Right atrium auricular region (tissue), 2 donors: Measurements from ENCODE around the gene JPT1. TPM values are rescaled to one million over a fixed set of nuclear protein-coding genes. Genes with fewer than 3 reads are reported as not detected.
"Not testable (repeated sequence)": the region's sequence is repeated elsewhere in the genome, so short reads cannot be mapped to it uniquely, and the experiment has no call there.

ENCODE experiments used
- DNase-seq: peaks from one replicate; pipeline ENCODE4 v3.0.0-alpha.2; 2019; ENCODE audit warnings: low spot score
- H3K27ac ChIP-seq, 2 donors: fragments of 200-600 bp; sonication (generic); 1 replicate in 1 of 2; 2 replicates in 1 of 2; pipeline ENCODE4 v1.5.1; 2016 to 2019
- H3K27me3 ChIP-seq, 2 donors: fragments of 200-600 bp; sonication (generic); one replicate each; pipeline versions ENCODE4 v1.5.1 to v1.6.0; 2017 to 2019
- H3K36me3 ChIP-seq: fragments of 200-600 bp; sonication (generic); one replicate; pipeline ENCODE4 v1.5.1; 2016
- H3K4me1 ChIP-seq, 2 donors: fragments of 200-600 bp; sonication (generic); one replicate each; pipeline versions ENCODE4 v1.5.1 to v1.6.0; 2017 to 2019
- H3K4me3 ChIP-seq, 2 donors: fragments of 200-600 bp; sonication (generic); 1 replicate in 1 of 2; 2 replicates in 1 of 2; pipeline ENCODE4 v1.5.1; 2017 to 2019; ENCODE audit warnings: mild to moderate bottlenecking in 1 of 2, moderate library complexity in 1 of 2
- H3K9me3 ChIP-seq, 2 donors: fragments of 200-600 bp; sonication (generic); one replicate each; pipeline ENCODE4 v1.5.1; 2019
- CTCF ChIP-seq, 2 donors: fragments of 200-600 bp; sonication (generic); IDR thresholded peaks; one replicate each; pipeline ENCODE4 v1.5.1; 2019; ENCODE audit warnings: antibody characterized with exemption in 2 of 2
- total RNA-seq, 2 donors: library from RNA; depleted of rRNA; stranded (reverse); fragments of >200 nt; gene quantifications; one replicate each; pipeline ENCODE4 v1.1.0, GENCODE V29; 2016

The JPT1 gene
- total RNA-seq, 2 donors from 2014 or later, result 15.1 to 15.8 TPM

DNA sequence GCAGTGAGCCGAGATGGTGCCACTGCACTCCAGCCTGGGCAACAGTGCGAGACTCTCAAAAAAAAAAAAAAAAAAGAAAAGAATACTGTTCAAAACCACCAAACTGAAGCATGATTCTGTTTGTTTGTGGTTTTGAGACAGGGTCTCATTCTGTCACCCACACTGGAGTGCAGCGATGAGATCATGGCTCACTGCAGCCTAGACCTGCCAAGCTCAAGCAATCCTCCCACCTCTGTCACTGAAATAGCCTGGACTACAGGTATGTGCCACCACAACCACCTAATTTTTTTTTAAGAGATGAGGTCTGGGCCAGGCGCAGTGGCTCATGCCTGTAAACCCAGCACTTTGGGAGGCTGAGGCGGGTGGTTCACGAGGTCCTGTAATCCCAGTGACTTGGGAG lies 24.1 kb upstream of the JPT1 start:
- TF ChIP-seq CTCF (IDR thresholded peaks at IDR 0.05), result no peak
- Histone ChIP-seq H3K4me1 (peaks cover 0 to 25% of the 10 kb centered on the region in 2 donors), H3K4me3 (no peak overlapping the region), H3K27ac (no peak overlapping the region), H3K9me3 (no peaks in the 10 kb centered on the region), H3K27me3 (no peaks in the 10 kb centered on the region), H3K36me3 (peaks cover 43% of the 10 kb centered on the region)
- DNase-seq, result no peak

DNA sequence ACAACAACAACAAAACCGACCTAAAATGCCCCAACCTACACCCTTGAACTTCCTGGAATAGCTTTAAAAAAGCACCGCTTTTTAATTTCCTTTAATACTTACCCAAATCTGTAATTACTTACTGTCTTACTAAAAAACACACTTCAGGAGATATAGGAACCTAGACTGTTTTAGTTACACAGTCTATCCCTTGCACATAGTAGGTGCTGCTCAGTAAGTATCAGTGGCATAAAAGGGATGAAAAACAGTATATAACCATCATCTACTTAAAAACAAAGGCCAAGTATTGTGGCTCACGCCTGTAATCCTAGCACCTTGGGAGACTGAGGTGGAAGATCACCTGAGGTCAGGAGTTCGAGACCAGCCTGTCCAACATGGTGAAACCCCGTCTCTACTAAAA lies 22.3 kb upstream of the JPT1 start:
- H3K27ac ChIP-seq, result no peak overlapping the region
- no peaks in the 10 kb centered on the region for H3K27me3 ChIP-seq
- H3K4me1 ChIP-seq, result peaks cover 0 to 26% of the 10 kb centered on the region in 2 donors
- H3K9me3 ChIP-seq, result no peaks in the 10 kb centered on the region
- DNase-seq, result no peak
- no peak overlapping the region for H3K4me3 ChIP-seq
- peaks cover 55% of the 10 kb centered on the region for H3K36me3 ChIP-seq
- TF ChIP-seq CTCF (IDR thresholded peaks at IDR 0.05), result no peak

- Histone ChIP-seq H3K4me1 (peaks cover 0 to 12% of the 10 kb centered on the region in 2 donors), H3K36me3 (peaks cover 56% of the 10 kb centered on the region), H3K27ac (no peak overlapping the region), H3K27me3 (no peaks in the 10 kb centered on the region), H3K9me3 (no peaks in the 10 kb centered on the region), H3K4me3 (no peak overlapping the region)
- DNase-seq, result no peak
- TF ChIP-seq CTCF (IDR thresholded peaks at IDR 0.05), result no peak
Measured at GRCh38 chr17:75174996-75175395, 20.7 kb upstream of the JPT1 start.

DNA sequence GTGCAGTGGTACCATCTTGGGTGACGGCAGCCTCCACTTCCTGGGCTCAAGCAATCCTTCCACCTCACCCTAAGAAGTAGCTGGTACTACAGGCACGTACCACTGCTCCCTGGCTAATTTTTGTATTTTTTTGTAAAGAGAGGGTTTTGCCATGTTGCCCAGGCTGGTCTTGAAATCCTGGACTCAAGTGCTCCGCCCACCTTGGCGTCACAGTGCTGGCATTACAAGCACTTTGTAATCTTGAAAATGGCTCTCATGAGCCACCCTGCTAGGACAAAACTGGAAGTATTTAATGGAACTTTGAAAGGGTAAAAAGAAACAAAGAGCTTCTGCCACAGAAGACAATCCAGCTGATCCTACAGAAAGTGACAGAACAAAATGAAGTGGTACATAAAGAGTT lies 19.2 kb upstream of the JPT1 start:
- no peak for DNase-seq
- H3K4me3 ChIP-seq, result no peak overlapping the region
- H3K36me3 ChIP-seq, result peaks cover 61% of the 10 kb centered on the region
- no peak for TF ChIP-seq CTCF (IDR thresholded peaks at IDR 0.05)
- no peak overlapping the region for H3K27ac ChIP-seq
- peaks cover 0 to 7% of the 10 kb centered on the region in 2 donors for H3K4me1 ChIP-seq
- H3K9me3 ChIP-seq, result no peaks in the 10 kb centered on the region
- no peaks in the 10 kb centered on the region for H3K27me3 ChIP-seq

GRCh38 chr17:75168998-75169397 lies 14.7 kb upstream of the JPT1 start:
- Histone ChIP-seq H3K27me3 (no peaks in the 10 kb centered on the region), H3K4me1 (peaks cover 0 to 7% of the 10 kb centered on the region in 2 donors), H3K4me3 (no peak overlapping the region), H3K36me3 (peaks cover 66% of the 10 kb centered on the region), H3K9me3 (no peaks in the 10 kb centered on the region), H3K27ac (no peak overlapping the region)
- no peak for TF ChIP-seq CTCF (IDR thresholded peaks at IDR 0.05)
- DNase-seq, result no peak

DNA sequence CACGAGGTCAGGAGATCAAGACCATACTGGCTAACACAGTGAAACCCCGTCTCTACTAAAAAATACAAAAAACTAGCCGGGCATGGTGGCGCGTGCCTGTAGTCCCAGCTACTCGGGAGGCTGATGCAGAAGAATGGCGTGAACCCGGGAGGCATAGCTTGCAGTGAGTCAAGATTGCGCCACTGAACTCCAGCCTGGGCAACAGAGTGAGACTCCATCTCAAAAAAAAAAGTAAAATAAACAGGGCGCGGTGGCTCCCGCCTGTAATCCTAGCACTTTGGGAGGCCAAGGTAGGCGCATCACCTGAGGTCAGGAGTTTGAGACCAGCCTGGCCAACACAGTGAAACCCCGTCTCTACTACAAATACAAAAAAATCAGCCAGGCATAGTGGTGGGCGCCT lies 10.3 kb upstream of the JPT1 start:
- peaks cover 52% of the 10 kb centered on the region for H3K36me3 ChIP-seq
- DNase-seq, H3K4me1 ChIP-seq, H3K27me3 ChIP-seq, H3K9me3 ChIP-seq, H3K27ac ChIP-seq, H3K4me3 ChIP-seq: not testable (repeated sequence)
